Measurements from ENCODE around the gene LATS1.
"Not testable (repeated sequence)": the region's sequence is repeated elsewhere in the genome, so short reads cannot be mapped to it uniquely, and the experiment has no call there.

The LATS1 gene

DNA sequence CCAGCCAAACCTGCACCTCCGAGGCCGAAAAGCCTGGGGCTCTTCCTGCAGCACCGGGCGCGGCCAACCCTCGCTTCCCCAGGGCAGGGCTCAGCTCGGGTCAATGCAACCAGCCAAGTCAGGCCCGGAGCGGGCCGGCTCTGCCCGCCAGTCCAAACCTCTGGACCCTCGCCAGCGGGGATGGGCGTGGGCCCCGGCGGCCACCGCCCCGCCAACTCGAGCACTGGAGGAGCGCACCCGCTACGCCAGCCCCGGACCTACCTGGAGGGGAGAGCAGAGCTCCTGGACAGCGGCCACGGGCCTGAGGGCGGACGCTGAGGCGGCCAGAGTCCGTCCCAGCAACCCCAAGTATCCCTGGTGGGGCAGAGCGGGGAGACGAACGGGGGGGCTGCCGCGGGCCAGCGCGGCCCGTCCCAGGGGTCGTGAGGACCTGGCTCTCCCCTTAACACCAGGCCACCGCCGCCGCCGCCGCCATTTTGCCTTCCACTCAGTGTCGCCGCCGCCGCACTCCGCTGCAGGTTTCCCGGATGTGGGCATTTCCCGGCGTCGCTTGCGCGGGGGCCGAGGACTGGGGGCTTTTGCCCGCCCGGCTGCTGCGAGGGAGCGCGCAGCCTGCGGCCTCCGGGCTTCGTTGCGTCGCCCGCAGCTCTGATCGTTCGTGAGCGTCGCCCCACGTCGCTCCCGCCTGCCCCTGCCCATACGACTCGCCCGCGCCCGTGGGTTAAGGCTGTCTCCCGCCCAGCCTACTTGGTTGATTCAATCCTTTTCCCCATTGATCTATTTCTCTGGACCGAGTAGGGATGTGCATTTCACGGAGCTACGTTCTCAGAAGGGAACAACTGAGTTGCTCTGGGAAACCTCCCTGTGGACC is at the start of gene LATS1:
Gene LATS1 (minus strand): TSS at position 514 of the 871 bp plus-strand sequence. CDS start 15,975 bp downstream, outside the sequence.
- peak; percentile 75 to 96 (median 95) for DNase-seq

DNA sequence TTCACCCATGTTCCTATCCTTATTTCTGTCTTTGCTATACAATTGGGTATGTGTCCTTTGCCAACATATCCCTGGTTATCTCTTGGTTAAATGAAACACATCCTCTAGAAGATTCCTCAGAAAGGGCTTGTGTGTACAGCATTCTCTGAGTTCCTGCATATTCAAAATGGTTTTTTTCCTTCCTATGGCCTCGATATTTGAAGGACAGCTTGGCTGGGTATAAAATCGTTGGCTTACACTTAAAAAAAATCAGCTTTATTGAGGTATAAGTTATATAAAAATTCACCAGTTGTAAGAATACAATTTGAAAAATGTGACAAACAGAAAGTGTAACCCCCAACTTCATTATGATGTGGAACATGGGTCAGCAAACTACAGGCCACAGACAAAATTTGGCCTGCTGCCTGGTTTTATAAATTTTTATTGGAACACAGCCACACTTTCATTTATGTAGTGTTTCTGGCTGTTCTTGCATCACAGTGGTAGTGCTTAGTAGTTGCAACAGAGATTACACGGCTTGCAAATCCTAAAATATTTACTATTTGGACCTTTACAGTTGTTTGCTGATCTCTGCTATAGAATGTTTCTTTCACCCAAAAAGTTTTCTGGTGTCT is 48.4 kb upstream of the LATS1 start:
- DNase-seq = no peak

DNA sequence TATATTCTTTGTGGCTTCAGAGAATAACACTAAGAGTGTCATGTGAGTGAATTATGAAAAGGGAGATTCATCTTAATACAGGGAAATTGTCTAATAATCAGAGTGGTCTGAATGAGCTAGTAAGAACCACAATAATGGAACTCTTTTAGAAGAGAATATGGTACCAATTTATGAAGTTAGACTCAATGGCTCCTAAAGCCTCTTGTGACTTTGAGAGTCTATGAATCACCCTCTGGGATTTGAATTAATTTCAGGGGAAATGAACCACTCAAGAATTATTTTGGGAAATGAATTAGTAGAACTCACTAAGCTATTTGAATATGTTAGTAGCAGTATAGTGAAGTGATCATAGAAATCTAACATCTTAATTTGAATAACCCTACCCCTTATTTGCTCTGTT is 46.0 kb upstream of the LATS1 start:
- no peak for DNase-seq

DNA sequence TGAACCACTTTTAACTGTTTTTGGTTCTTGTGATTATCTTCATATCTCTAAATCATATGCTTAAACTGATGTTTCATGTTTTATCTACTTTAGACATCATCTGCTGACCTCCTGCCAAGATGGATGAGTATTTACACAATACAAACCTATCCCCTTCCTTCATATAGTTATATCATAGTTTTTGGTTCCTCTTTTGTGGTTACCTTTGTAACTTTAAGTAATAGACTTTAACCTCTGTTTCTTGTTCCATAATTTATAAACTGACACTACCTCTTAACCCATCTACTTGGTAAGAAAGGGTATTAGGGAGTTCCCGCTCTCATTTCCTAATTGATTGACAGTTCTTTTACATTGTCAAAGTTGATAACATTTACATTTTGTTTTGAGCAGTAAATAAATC is 43.5 kb upstream of the LATS1 start:
- no peak for DNase-seq

DNA sequence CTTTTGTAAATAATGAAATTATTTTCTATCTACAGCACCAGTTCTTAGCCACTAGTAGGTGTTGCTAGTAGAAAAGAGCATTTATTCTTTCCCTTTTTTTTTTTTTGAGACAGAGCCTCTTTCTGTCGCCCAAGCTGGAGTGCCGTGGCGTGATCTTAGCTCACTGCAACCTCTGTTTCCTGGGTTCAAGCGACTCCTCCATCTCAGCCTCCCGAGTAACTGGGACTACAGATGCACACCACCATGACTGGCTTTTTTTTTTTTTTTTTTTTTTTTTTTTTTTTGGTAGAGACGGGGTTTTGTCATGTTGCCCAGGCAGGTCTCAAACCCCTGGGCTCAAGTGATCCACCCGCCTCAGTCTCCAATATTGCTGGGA is 38.3 kb upstream of the LATS1 start:
- DNase-seq = no peak

DNA sequence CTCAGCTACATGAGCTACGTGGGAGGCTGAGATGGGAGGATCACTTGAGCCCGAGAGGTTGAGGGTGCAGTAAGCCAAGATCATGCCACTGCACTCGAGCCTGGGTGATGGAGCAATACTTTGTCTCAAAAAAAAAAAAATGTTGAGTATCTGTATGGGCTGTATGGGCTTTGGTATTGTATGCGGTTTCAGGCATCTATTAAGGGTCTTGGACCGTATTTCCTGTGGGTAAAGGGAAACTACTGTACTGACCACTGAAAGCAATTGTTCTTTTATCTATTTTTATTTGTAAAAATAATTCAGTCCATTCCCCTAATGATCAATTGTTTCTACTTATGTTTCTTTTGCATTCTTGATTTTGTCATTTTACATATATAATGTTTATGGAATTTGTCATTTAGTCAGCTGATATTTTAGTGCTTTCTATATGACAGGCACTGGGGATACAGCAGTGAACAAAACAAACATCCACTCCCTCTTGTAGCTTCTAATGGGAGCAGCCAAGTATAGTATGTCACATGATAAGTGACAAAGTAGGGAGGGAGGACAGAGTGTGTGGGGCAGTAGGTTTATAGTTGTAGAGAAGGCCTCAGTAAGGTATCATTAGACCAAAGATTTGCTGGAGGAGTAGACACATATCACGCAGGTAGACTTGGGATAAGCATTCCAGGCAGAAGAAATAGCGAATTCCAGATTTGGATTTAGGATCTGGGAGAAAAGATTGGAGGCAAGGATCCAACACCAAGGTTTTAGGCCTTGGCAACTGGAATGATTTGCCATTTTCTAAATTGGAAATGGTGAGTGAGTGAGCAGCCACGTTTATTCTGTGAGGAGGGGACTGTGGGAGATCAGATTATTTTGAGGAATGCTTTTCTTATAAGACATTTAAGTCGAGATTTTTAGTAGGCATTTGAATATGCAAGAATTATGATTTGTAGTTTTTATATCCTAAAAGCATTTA is 37.7 kb upstream of the LATS1 start:
- peak in 1 of 3 experiments; percentile 30 for DNase-seq

DNA sequence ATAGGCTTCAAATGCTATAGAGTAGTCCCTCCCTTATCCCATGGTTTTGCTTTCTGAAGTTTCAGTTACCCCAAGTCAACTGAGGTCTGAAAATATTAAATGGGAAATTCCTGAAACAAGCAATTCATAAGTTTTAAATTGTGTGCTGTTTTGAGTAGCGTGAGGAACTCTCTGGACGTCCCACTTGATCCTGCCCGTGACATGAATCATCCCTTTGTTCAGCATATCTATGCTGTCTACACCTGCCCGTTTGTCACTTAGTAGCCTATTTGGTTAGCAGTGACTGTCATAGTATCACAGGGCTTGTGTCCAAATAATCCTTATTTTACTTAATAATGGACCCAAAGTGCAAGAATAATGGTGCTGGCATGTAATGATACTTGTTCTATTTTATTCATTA is 36.6 kb upstream of the LATS1 start:
- no peak for DNase-seq

DNA sequence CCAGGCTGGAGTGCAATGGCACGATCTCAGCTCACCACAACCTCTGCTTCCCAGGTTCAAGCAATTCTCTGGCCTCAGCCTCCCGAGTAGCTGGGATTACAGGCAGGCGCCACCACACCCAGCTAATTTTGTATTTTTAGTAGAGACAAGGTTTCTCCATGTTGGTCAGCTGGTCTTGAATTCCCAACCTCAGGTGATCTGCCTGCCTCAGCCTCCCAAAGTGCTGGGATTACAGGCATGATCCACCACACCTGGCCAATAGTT is 35.4 kb upstream of the LATS1 start:
- not testable (repeated sequence) for DNase-seq

DNA sequence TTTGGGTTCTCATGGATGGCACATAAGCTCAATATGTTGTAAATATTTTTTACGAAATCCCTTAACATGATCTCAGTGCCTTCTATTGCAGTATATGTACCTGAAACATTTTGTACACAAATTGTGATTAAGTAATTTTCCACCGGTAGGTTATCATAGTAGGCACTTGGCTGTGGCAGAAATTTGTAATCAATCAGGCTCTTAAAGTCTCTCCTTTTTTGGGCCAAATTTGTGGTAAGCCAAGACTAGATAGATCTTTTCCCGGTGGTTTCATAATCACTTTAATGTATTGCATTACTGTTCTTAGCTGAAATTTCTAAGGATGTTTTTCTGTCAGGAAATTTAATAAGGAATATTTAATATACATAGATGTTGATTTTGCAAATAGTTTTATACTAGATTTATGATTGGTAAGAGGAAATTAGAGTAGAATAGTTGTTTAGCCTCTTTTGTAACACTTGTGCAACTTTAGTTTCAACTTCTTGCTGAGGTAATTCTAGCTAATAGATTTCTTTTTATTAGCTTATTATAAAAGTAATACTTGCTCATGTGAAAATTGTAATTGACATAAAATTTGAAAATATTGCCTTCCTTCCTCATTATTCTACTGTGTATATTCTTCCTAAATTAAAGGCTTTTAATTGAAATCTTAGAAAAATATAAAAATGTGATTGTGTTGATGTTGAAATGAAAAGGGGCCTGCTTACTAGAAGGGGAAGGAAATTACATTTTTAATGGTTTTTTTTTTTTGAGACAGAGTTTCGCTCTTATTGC is 34.9 kb upstream of the LATS1 start:
- no peak for DNase-seq

DNA sequence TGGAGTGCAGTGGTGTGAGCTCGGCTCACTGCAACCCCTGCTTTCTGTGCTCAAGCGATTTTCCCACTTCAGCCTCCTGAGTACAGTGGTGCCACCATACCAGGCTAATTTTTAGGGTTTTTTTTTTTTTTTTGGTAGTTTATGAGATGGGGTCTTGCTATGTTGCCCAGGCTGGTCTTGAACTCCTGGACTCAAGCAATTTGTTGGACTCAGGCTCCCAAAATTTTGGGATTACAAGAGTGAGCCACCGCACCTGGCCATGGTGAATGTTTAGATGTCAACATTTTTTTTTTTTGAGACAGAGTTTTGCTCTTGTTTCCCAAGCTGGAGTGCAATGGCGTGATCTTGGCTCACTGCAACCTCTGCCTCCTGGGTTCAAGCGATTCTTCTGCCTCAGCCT is 34.0 kb upstream of the LATS1 start:
- not testable (repeated sequence) for DNase-seq

DNA sequence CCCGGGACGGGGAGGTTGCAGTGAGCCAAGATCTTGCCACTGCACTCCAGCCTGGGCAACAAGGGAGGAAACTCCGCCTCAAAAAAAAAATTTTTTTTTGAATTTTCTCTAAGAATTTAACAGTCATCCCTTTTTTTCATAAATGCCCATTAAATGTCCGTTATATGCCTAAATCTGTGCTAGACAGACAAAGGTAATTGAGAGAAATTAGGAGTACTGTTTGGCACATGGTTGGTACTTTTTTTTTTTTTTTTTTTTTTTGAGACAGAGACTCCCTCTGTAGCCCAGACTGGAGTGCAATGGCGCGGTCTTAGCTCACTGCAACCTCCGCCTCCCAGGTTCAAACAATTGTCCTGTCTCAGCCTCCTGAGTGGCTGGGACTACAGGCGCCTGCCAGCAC is 33.3 kb upstream of the LATS1 start:
- no peak for DNase-seq

DNA sequence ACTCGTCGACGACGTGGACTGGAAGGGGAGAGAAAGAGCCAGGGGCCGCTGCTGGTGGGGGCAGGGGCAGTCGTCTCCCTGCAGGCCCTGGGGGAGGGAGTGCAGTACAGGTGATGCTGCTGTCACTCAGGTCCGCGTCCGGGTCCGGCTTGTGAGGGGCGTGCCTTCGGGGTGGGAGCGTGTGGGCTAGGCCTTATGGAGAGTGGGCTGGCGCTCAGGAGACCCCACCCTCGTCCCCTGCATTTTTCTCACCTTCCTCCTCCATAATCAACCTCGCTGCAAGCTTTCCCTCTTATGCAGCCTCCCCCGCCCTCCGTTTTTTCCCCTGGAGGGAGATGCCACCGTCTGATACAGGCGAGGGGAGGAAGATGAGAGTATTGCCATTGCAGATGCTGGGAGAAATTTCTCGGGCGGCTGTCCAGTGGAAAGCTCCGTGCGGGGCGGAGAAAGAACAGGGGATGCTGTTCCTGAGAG is 32.3 kb upstream of the LATS1 start:
- DNase-seq = peak; percentile 56 to 86 (median 86)

DNA sequence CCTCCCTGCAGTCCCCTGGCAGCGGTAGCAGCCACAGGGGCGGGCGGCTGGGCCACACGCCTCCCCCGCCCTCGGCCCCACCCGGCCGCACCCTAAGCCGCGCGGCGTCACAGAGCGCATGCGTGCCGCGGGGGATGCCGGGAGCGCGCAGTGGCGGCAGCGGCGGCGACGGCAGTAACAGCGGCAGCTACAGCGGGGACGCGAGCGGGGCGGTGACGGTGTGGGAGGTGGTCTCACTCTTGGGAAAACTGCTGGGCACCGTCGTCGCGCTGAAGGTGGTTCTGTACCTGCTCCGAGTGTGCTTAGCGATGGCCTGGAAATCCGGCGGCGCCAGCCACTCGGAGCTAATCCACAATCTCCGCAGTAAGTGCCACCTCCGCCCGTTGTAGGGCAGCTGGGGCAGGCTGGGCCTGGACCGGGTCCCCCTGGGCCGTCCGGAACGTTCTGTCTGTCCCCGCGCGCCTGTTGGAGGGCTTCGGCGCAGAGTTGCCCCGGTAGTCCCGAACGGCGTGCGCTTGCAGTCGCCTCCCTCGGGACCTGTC is 31.8 kb upstream of the LATS1 start, which contains the start of gene PCMT1:
Gene PCMT1 (plus strand): TSS at position 148 of the 542 bp plus-strand sequence. CDS start 161 bp downstream, at position 309.
- DNase-seq = peak; percentile 94 to 97 (median 96)

DNA sequence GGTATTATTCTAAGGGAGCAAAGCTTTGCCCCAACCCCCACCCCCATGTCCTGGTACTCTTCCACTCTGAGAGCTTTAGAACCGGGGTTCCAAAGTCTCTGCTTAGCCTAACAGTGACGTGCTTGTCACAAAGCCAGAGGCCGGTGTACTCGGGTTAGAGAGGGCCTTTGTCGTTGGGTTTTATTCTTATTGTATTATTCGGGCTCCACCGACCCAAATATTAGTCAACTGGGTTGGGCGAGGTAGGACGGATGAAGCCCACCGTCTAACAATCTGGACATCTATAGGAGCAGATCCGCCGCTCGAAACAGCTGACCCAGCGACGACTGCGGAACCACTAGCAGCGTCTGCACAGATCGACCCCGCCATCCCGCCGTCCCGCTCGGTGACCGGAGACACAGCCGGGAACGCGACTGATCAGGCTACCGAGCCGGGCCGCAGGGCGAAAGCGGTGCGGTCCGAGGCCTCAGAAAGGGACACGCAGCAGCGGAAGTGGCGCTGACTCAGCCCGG is 31.2 kb upstream of the LATS1 start:
- DNase-seq = not testable (repeated sequence)

DNA sequence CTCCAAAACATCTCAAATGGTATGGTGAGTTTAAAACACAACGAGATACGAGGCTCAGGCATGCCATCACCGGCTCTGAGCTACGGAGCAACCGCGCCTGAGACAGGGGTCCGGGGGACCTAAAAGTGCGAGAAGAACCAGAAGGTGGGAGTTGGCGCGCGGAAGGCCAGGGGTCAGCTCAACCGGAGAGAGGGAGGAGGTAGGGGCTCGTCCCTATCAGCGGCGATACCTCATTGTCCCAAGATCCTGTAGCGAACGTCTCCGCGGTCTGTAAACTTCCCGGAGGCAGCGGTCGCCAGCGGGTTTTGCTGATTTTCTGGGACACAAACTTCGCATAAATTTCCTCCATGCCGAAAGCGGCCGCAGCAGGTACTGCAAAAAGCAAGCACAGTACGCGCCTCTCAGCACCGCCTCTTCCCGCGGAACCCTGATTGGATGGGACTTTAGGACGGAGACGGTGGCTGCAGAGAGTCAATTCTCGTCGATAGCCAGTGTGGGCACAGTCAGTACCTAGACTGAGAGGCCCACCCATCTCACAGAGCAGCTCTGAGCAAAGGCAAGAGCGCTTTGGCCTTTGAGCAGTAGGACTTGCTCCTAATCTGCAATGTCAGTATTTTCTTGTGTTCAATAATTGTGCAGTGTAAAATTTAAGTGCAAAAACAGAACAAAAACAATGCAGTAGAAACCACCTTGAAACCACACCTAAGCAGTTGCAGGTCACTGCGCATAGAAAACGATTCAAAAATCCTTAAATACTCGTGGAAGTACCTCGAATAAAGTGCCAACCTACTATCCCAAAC is 28.4 kb upstream of the LATS1 start, which contains the start of gene NUP43:
Gene NUP43 (minus strand): TSS at position 383 of the 800 bp plus-strand sequence. CDS start 34 bp downstream, at position 349.
- DNase-seq = peak; percentile 94 to 98 (median 95)

DNA sequence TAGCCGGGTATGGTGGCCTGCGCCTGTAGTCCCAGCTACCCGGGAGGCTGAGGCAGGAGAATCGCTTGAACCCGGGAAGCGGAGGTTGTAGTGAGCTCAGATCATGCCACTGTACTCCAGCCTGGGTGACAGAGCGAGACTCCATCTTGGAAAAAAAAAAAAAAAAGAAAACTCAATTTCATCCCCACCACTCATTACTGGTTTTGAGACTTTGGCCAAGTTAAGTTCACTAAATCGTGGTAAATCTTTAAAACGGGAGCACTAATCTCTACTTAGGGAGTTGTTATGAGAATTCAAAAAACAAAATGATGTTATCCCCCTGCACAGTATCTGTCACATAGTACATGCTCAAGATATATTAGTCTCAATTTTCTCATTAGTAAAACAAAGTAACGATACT is 27.4 kb upstream of the LATS1 start:
- not testable (repeated sequence) for DNase-seq

DNA sequence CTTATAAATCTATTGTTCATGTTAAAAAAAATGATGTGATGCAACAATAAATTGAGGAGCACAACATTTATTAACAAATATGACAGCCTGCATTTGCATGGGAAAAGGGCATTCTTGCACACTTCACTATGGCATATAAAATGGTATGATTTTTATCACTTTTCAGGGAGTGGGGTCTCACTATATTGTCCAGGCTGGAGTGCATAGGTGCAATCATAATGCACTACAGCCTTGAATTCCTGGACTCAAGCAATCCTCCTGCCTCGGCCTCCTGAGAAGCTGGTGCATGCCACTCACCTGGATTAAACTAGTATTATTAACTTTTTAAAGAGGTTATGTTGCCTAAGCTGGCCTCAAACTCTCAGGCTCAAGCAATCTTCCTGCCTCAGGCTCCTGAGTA is 17.0 kb upstream of the LATS1 start:
- DNase-seq = no peak

DNA sequence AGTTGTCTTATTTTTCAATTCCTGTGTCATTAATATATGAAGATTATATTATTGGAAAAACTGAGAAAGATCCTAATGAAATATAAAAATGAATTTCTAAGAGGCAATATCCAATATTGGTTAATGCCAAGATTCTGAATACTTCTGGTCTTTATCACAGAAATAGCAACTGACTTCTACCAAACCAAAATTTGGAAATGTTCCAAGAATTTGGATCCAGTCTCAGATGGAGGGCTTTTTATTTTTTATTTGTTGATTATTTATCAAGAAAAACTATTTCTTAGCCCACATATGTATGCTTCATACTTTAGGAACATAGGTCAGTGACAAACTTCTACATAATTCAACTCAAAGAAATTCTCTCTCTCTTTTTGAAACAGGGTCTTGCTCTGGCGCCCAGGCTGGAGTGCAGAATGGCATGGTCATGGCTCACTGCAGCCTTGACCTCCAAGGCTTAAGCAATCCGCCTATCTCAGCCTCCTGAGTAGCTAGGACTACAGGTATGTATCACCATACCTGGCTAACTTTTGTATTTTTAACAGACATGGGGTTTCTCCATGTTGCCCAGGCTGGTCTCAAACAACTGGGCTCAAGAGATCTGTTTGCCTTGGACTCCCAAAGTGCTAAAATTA is 15.3 kb upstream of the LATS1 start:
- DNase-seq = no peak

DNA sequence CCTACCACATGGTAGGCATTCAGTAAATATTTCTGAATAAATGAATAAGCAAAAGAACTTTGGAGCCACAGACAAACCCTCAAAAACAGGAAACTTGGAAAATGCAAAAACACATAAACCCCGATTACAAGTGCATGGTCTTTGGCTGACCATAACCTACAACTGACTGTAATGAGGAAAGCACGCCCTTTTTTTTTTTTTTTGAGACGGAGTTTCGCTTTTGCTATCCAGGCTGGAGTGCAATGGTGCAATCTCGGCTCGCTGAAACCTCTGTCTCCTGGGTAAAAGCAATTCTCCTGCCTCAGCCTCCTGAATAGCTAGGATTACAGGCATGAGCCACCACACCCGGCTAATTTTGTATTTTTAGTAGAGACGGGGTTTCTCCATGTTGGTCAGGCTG is 11.9 kb upstream of the LATS1 start:
- DNase-seq = no peak

All from NCI-H1417 (cell line).